IMR-90 (cell line): ENCODE data around the gene FUT1. TPM values are rescaled to one million over a fixed set of nuclear protein-coding genes. Genes with fewer than 3 reads are reported as not detected.
A peak's percentile ranks its signal among the peaks of the same experiment; 100 is the strongest.

ENCODE experiments used
- ATAC-seq: fragments of 200-7000 bp; cut with Tn5 transposase; 2 replicates; pipeline ENCODE4 v1.9.1; 2020; ENCODE audit warnings: low read depth, mild to moderate bottlenecking, moderate library complexity
- BruUV-seq: library from RNA; stranded (reverse); fragments of 400-500 nt; replicated peaks from 2 replicates; lab custom pipeline; 2021; lab: Mats Ljungman, UMichigan
- CTCF ChIA-PET: fragments of 300-600 bp; formaldehyde crosslinking; extraction: SDS; loops from one replicate; lab custom pipeline; 2021; ENCODE audit warnings: antibody characterized with exemption; lab: Yijun Ruan, JAX
- POLR2A ChIA-PET: fragments of 300-600 bp; sonication (Branson Sonifier 250); formaldehyde crosslinking; loops from one replicate; lab custom pipeline; 2022; ENCODE audit warnings: antibody characterized with exemption; ENCODE audit not compliant: unreplicated experiment; lab: Charles Lee
- DNase-seq: peaks from one replicate; pipeline ENCODE4 v3.0.0; 2013
- H2AFZ ChIP-seq: replicated peaks from 2 replicates; pipeline ENCODE3; 2013; ENCODE audit warnings: low read length, mild to moderate bottlenecking; ENCODE audit not compliant: poor library complexity
- H2AK5ac ChIP-seq: 2 replicates; pipeline ENCODE4 v1.6.1; 2013; ENCODE audit warnings: low read depth, low read length, inconsistent platforms
- H2AK9ac ChIP-seq: replicated peaks from 2 replicates; pipeline ENCODE3; 2013; ENCODE audit warnings: mild to moderate bottlenecking, low read depth, low read length, moderate library complexity; ENCODE audit not compliant: poor library complexity
- H2BK120ac ChIP-seq: 2 replicates; pipeline ENCODE4 v1.6.1; 2013; ENCODE audit warnings: low read depth, low read length, inconsistent platforms
- H2BK15ac ChIP-seq: 3 replicates; pipeline ENCODE4 v1.6.1; 2013; ENCODE audit warnings: low read depth, low read length, inconsistent platforms
- H2BK20ac ChIP-seq: 2 replicates; pipeline ENCODE4 v1.6.1; 2013; ENCODE audit warnings: low read depth, mild to moderate bottlenecking, inconsistent platforms, low read length, moderate library complexity
- H2BK5ac ChIP-seq: 2 replicates; pipeline ENCODE4 v1.6.1; 2013; ENCODE audit warnings: mild to moderate bottlenecking, low read depth, low read length, inconsistent platforms; ENCODE audit not compliant: poor library complexity, severe bottlenecking
- H3K14ac ChIP-seq: replicated peaks from 2 replicates; pipeline ENCODE4 v1.6.1; 2013; ENCODE audit warnings: low read depth, low read length, inconsistent platforms
- H3K18ac ChIP-seq: 2 replicates; pipeline ENCODE4 v1.6.1; 2013; ENCODE audit warnings: low read depth, low read length, control low read depth
- H3K23ac ChIP-seq: 2 replicates; pipeline ENCODE4 v1.6.1; 2013; ENCODE audit warnings: low read depth, low read length, inconsistent platforms
- H3K27ac ChIP-seq: 2 replicates; pipeline ENCODE4 v1.5.1; 2013; ENCODE audit warnings: mild to moderate bottlenecking, control low read depth, low read length; ENCODE audit not compliant: insufficient read depth
- H3K27me3 ChIP-seq: 2 replicates; pipeline ENCODE4 v1.6.1; 2013; ENCODE audit warnings: low read length; ENCODE audit not compliant: control insufficient read depth, insufficient read depth
- H3K36me3 ChIP-seq: 2 replicates; pipeline ENCODE4 v1.6.1; 2013; ENCODE audit warnings: low read length, mixed read lengths; ENCODE audit not compliant: control insufficient read depth, insufficient read depth
- H3K4ac ChIP-seq: 2 replicates; pipeline ENCODE4 v1.6.1; 2013; ENCODE audit warnings: low read depth, low read length, inconsistent platforms
- H3K4me1 ChIP-seq: 2 replicates; pipeline ENCODE4 v1.6.1; 2013; ENCODE audit warnings: low read length, mixed read lengths; ENCODE audit not compliant: control insufficient read depth, insufficient read depth
- H3K4me2 ChIP-seq: 2 replicates; pipeline ENCODE4 v1.6.1; 2013; ENCODE audit warnings: low read depth, mild to moderate bottlenecking, control low read depth, low read length, moderate library complexity
- H3K4me3 ChIP-seq: 2 replicates; pipeline ENCODE4 v1.5.1; 2013; ENCODE audit warnings: low read depth, mild to moderate bottlenecking, control low read depth, low read length, moderate library complexity; ENCODE audit not compliant: insufficient read depth
- H3K56ac ChIP-seq: 2 replicates; pipeline ENCODE4 v1.6.1; 2013; ENCODE audit warnings: low read length, inconsistent platforms; ENCODE audit not compliant: insufficient read depth; ENCODE audit errors: extremely low read depth
- H3K79me1 ChIP-seq, 2 experiments: 2 replicates each; pipeline ENCODE4 v1.6.1; 2013; ENCODE audit warnings: low read length in 2 of 2, inconsistent platforms in 1 of 2, low read depth in 1 of 2
- H3K9ac ChIP-seq: 2 replicates; pipeline ENCODE4 v1.6.1; 2013; ENCODE audit warnings: low read depth, low read length, control low read depth
- H3K9me1 ChIP-seq: 2 replicates; pipeline ENCODE4 v1.6.1; 2013; ENCODE audit warnings: low read length, inconsistent platforms; ENCODE audit not compliant: insufficient read depth
- H3K9me3 ChIP-seq: 2 replicates; pipeline ENCODE4 v1.6.1; 2013; ENCODE audit warnings: low read length; ENCODE audit not compliant: control insufficient read depth, insufficient read depth
- H4K20me1 ChIP-seq: 2 replicates; pipeline ENCODE4 v1.6.1; 2013; ENCODE audit warnings: low read length, inconsistent platforms; ENCODE audit not compliant: insufficient read depth
- H4K5ac ChIP-seq: 2 replicates; pipeline ENCODE4 v1.6.1; 2013; ENCODE audit warnings: mild to moderate bottlenecking, low read depth, low read length, control low read depth
- H4K8ac ChIP-seq, 2 experiments: 2 replicates each; pipeline ENCODE4 v1.6.1; 2013; ENCODE audit warnings: low read depth in 2 of 2, low read length in 2 of 2, control low read depth in 1 of 2, inconsistent platforms in 1 of 2
- H4K91ac ChIP-seq: 2 replicates; pipeline ENCODE4 v1.6.1; 2013; ENCODE audit warnings: low read depth, low read length, inconsistent platforms; ENCODE audit not compliant: insufficient read depth
- BHLHE40 ChIP-seq: fragments of 150-350 bp; IDR thresholded peaks from 2 replicates; pipeline ENCODE4 v1.6.1; 2016; ENCODE audit warnings: mild to moderate bottlenecking, low read depth, low read length
- CEBPB ChIP-seq: IDR thresholded peaks from 2 replicates; pipeline ENCODE4 v1.6.1; 2012; ENCODE audit warnings: low read depth, low read length, improper control_type of control experiment
- CHD1 ChIP-seq: IDR thresholded peaks from 2 replicates; pipeline ENCODE4 v1.6.1; 2012; ENCODE audit warnings: low read depth, low read length, improper control_type of control experiment
- FOS ChIP-seq: fragments of 150-350 bp; IDR thresholded peaks from 2 replicates; pipeline ENCODE4 v1.6.1; 2016; ENCODE audit warnings: low read depth, low read length
- MAFK ChIP-seq: IDR thresholded peaks from 2 replicates; pipeline ENCODE4 v1.6.1; 2012; ENCODE audit warnings: low read depth, low read length, improper control_type of control experiment
- MAZ ChIP-seq: IDR thresholded peaks from 2 replicates; pipeline ENCODE4 v1.6.1; 2012; ENCODE audit warnings: low read depth, mild to moderate bottlenecking, low read length, improper control_type of control experiment, moderate library complexity, borderline replicate concordance
- MXI1 ChIP-seq: IDR thresholded peaks from 2 replicates; pipeline ENCODE4 v1.6.1; 2012; ENCODE audit warnings: low read depth, mild to moderate bottlenecking, low read length, moderate library complexity, borderline replicate concordance
- NFE2L2 ChIP-seq: fragments of 150-350 bp; IDR thresholded peaks from 2 replicates; pipeline ENCODE4 v1.6.1; 2016; ENCODE audit warnings: low read depth, mild to moderate bottlenecking, low read length
- POLR2A ChIP-seq: IDR thresholded peaks from 2 replicates; pipeline ENCODE4 v1.6.1; 2012; ENCODE audit warnings: mild to moderate bottlenecking, low read depth, low read length
- RAD21 ChIP-seq: IDR thresholded peaks from 2 replicates; pipeline ENCODE4 v1.6.1; 2012; ENCODE audit warnings: low read length, improper control_type of control experiment
- RCOR1 ChIP-seq: IDR thresholded peaks from 2 replicates; pipeline ENCODE4 v1.6.1; 2012; ENCODE audit warnings: mild to moderate bottlenecking, low read length, improper control_type of control experiment; ENCODE audit not compliant: insufficient replicate concordance
- RFX5 ChIP-seq: IDR thresholded peaks from 2 replicates; pipeline ENCODE4 v1.8.0; 2012; ENCODE audit warnings: low read depth, mild to moderate bottlenecking, low read length, moderate library complexity
- SMC3 ChIP-seq: fragments of 150-350 bp; IDR thresholded peaks from 2 replicates; pipeline ENCODE4 v1.6.1; 2016; ENCODE audit warnings: low read depth, mild to moderate bottlenecking, antibody characterized with exemption, low read length, moderate library complexity
- USF2 ChIP-seq: fragments of 150-350 bp; IDR thresholded peaks from 2 replicates; pipeline ENCODE4 v1.6.1; 2017; ENCODE audit warnings: mild to moderate bottlenecking, antibody characterized with exemption, low read length, low read depth
- WGBS, 2 experiments: methylation state at CpG; one replicate each; pipeline versions ENCODE4 v1.1.5 to v1.1.7; 2013; ENCODE audit warnings: missing lambda C conversion rate in 2 of 2; ENCODE audit not compliant: insufficient read length in 1 of 2; ENCODE audit errors: extremely low coverage in 2 of 2; 5-methylcytosine and 5-hydroxymethylcytosine counted together
- dilution Hi-C: fragments of 300-500 bp; cut with HindIII; formaldehyde crosslinking; loops from one replicate; pipeline ENCODE4 v1.14.3; 2018; ENCODE audit warnings: low sequenced_read_pairs; ENCODE audit not compliant: unreplicated experiment
- in situ Hi-C: fragments of 300-500 bp; cut with MboI; formaldehyde crosslinking; loops from 3 replicates; pipeline ENCODE4 v1.14.3; 2019; ENCODE audit warnings: low sequenced_read_pairs, inconsistent platforms, mixed read lengths
- intact Hi-C: fragments of 100-400 bp; cut with micrococcal nuclease; formaldehyde crosslinking; loops from 2 replicates; pipeline ENCODE4 v1.10.0; 2022
- polyA plus RNA-seq, 3 experiments: library from polyadenylated mRNA; depleted of rRNA; stranded (reverse); fragments of >200 nt; gene quantifications; 2 replicates each; pipeline ENCODE4 v1.2.3, GENCODE V29; 2012; ENCODE audit warnings: low replicate concordance in 1 of 3
- total RNA-seq: library from RNA; depleted of rRNA; stranded (reverse); fragments of >200 nt; gene quantifications from 2 replicates; pipeline ENCODE4 v1.2.3, GENCODE V29; 2012
- TF ChIP-seq, protein P1 (sequence below): fragments of 150-350 bp; IDR thresholded peaks from 2 replicates; pipeline ENCODE4 v1.6.1; 2016; ENCODE audit warnings: low read depth, mild to moderate bottlenecking, low read length, moderate library complexity, borderline replicate concordance

The FUT1 gene
- total and polyA plus RNA-seq, 2 of the 4 experiments (the other 2 are of a cell fraction): 0.09 to 0.18 TPM

- peak overlapping the region; percentile 61 for H3K4me3 ChIP-seq
- DNase-seq (peak; percentile 31), ATAC-seq (no peak)
- H3K27me3 ChIP-seq: no peaks in the 10 kb centered on the region
- H2AFZ ChIP-seq: peak overlapping the region; percentile 100
- intact Hi-C loops: no loop called here
- H2BK120ac ChIP-seq: no peak overlapping the region
- H4K8ac ChIP-seq: peak overlapping the region; percentile 67 to 79; a peak in 3 of 4 replicates
- no peak overlapping the region for H3K18ac ChIP-seq
- H3K23ac ChIP-seq: peak overlapping the region; percentile 79; the same call in 1 of the 2 replicates
- H4K91ac ChIP-seq: no peak overlapping the region; the same call in 1 of the 2 replicates
- 0 out of 2 replicates have a peak overlapping the region, but pooled peaks have one; percentile 2 for H4K5ac ChIP-seq
- in situ Hi-C loops: no loop called here
- peak overlapping the region; percentile 61 for H3K56ac ChIP-seq
- H3K14ac ChIP-seq: peak overlapping the region; percentile 71
- H3K27ac ChIP-seq: peak overlapping the region; percentile 42
- peak overlapping the region; percentile 19 for H2BK5ac ChIP-seq
- BruUV-seq: no TSS peak
- H2BK20ac ChIP-seq: no peak overlapping the region
- H3K36me3 ChIP-seq: no peaks in the 10 kb centered on the region
- peak overlapping the region; percentile 79 for H3K4me2 ChIP-seq
- no peaks in the 10 kb centered on the region for H4K20me1 ChIP-seq
- ChIA-PET POLR2A (interaction anchor here (0.9 kb wide), 1 partner anchor 14 kb away, joined by 7 read pairs; no protein-coding TSS in a partner anchor), CTCF (interaction anchor here (0.6 to 0.9 kb wide), 2 partner anchors 16 to 120 kb away, joined by 3 read pairs; no protein-coding TSS in a partner anchor)
- H3K4ac ChIP-seq: peak overlapping the region; percentile 65; the same call in 1 of the 2 replicates
- peaks cover 6 to 32% of the 10 kb centered on the region in 2 experiments; a peak in 3 of 4 replicates for H3K79me1 ChIP-seq
- H2BK15ac ChIP-seq: 0 out of 3 replicates have a peak overlapping the region, but pooled peaks have one; percentile 16
- peaks cover 15% of the 10 kb centered on the region for H3K4me1 ChIP-seq
- WGBS, 2 experiments: 8% methylated on average over 4 of the region's 25 CpGs; no CpG with 5 or more reads in 1 of the 2 experiments
- peak overlapping the region; percentile 88; the same call in 1 of the 2 replicates for H2AK5ac ChIP-seq
- H2AK9ac ChIP-seq: peak overlapping the region; percentile 77
- H3K9me1 ChIP-seq: peaks cover 7% of the 10 kb centered on the region; the same call in 1 of the 2 replicates
- peak overlapping the region; percentile 65 for H3K9ac ChIP-seq
- dilution Hi-C loops: no loop called here
- no peaks in the 10 kb centered on the region for H3K9me3 ChIP-seq
- no peak for TF ChIP-seq USF2
- 0 out of 2 replicates have a peak, but pooled peaks have one; percentile 20 for TF ChIP-seq MAZ
- no peak for TF ChIP-seq FOS
- no peak for TF ChIP-seq CHD1
- no peak for TF ChIP-seq RCOR1
- no peak for TF ChIP-seq NFE2L2
- no peak for TF ChIP-seq POLR2A
- no peak for TF ChIP-seq MXI1
- TF ChIP-seq CEBPB: no peak
- no peak for TF ChIP-seq MAFK
- TF ChIP-seq RFX5: no peak
- TF ChIP-seq SMC3: no peak
- TF ChIP-seq RAD21: 0 out of 2 replicates have a peak, but pooled peaks have one; percentile 2
- TF ChIP-seq, protein P1, sequence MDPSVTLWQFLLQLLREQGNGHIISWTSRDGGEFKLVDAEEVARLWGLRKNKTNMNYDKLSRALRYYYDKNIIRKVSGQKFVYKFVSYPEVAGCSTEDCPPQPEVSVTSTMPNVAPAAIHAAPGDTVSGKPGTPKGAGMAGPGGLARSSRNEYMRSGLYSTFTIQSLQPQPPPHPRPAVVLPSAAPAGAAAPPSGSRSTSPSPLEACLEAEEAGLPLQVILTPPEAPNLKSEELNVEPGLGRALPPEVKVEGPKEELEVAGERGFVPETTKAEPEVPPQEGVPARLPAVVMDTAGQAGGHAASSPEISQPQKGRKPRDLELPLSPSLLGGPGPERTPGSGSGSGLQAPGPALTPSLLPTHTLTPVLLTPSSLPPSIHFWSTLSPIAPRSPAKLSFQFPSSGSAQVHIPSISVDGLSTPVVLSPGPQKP: no peak
- no peak for TF ChIP-seq BHLHE40
These were observed 39.2 kb downstream of the FUT1 start for GRCh38 chr19:48713041-48713863.
